ENCODE measurements around the gene DSCAML1.

Gene DSCAML1

GRCh38 chr11:117584056-117584830, 212.8 kb downstream of the DSCAML1 start:
- Histone ChIP-seq H4K20me1 (ENCODE audit: insufficient read depth, low read length) (no peaks in the 10 kb centered on the region), H3K27ac (ENCODE audit: low read length) (no peak overlapping the region), H3K9ac (ENCODE audit: low read length) (no peak overlapping the region), H3K4me1 (ENCODE audit: low read length) (no peaks in the 10 kb centered on the region), H3K4me3 (ENCODE audit: low read length) (no peak overlapping the region), H2AFZ (ENCODE audit: low read depth, low read length) (no peak overlapping the region), H3K36me3 (replicated peaks; ENCODE audit: low read depth, low read length) (no peaks in the 10 kb centered on the region), H3K9me3 (ENCODE audit: insufficient read depth, low read length) (no peaks in the 10 kb centered on the region), H3K27me3 (ENCODE audit: low read depth, low read length) (peaks cover 31% of the 10 kb centered on the region), H3K79me2 (ENCODE audit: low read length) (no peaks in the 10 kb centered on the region), H3K4me2 (ENCODE audit: low read length) (no peak overlapping the region)
- TF ChIP-seq CTCF (IDR thresholded peaks at IDR 0.05; ENCODE audit: low read depth, low read length), result no peak
- no peak for TF ChIP-seq EZH2phosphoT487 (IDR thresholded peaks at IDR 0.05; ENCODE audit: low read depth)

GRCh38 chr11:117583063-117583801, 213.8 kb downstream of the DSCAML1 start:
- Histone ChIP-seq H3K36me3 (replicated peaks; ENCODE audit: low read depth, low read length) (no peaks in the 10 kb centered on the region), H3K4me3 (ENCODE audit: low read length) (no peak overlapping the region), H3K4me1 (ENCODE audit: low read length) (no peaks in the 10 kb centered on the region), H3K9me3 (ENCODE audit: insufficient read depth, low read length) (no peaks in the 10 kb centered on the region), H4K20me1 (ENCODE audit: insufficient read depth, low read length) (no peaks in the 10 kb centered on the region), H2AFZ (ENCODE audit: low read depth, low read length) (no peak overlapping the region), H3K4me2 (ENCODE audit: low read length) (no peak overlapping the region), H3K79me2 (ENCODE audit: low read length) (no peaks in the 10 kb centered on the region), H3K27me3 (ENCODE audit: low read depth, low read length) (peaks cover 37% of the 10 kb centered on the region), H3K27ac (ENCODE audit: low read length) (no peak overlapping the region), H3K9ac (ENCODE audit: low read length) (no peak overlapping the region)
- TF ChIP-seq CTCF (IDR thresholded peaks at IDR 0.05; ENCODE audit: low read depth, low read length), result no peak
- no peak for TF ChIP-seq EZH2phosphoT487 (IDR thresholded peaks at IDR 0.05; ENCODE audit: low read depth)

- H3K27me3 ChIP-seq (ENCODE audit: low read depth, low read length), result peaks cover 36% of the 10 kb centered on the region
- no peak overlapping the region for H3K27ac ChIP-seq (ENCODE audit: low read length)
- no peak overlapping the region for H3K4me2 ChIP-seq (ENCODE audit: low read length)
- H3K79me2 ChIP-seq (ENCODE audit: low read length), result no peaks in the 10 kb centered on the region
- no peak overlapping the region for H3K9ac ChIP-seq (ENCODE audit: low read length)
- no peak overlapping the region for H3K4me3 ChIP-seq (ENCODE audit: low read length)
- H3K4me1 ChIP-seq (ENCODE audit: low read length), result no peaks in the 10 kb centered on the region
- H3K9me3 ChIP-seq (ENCODE audit: insufficient read depth, low read length), result no peaks in the 10 kb centered on the region
- no peaks in the 10 kb centered on the region for H4K20me1 ChIP-seq (ENCODE audit: insufficient read depth, low read length)
- no peak overlapping the region for H2AFZ ChIP-seq (ENCODE audit: low read depth, low read length)
- H3K36me3 ChIP-seq (replicated peaks; ENCODE audit: low read depth, low read length), result no peaks in the 10 kb centered on the region
- no peak for TF ChIP-seq EZH2phosphoT487 (IDR thresholded peaks at IDR 0.05; ENCODE audit: low read depth)
Measured at GRCh38 chr11:117582433-117582832, 214.6 kb downstream of the DSCAML1 start.

- Histone ChIP-seq H3K36me3 (replicated peaks; ENCODE audit: low read depth, low read length) (no peaks in the 10 kb centered on the region), H3K9ac (ENCODE audit: low read length) (no peak overlapping the region), H3K27ac (ENCODE audit: low read length) (no peak overlapping the region), H3K4me2 (ENCODE audit: low read length) (no peak overlapping the region), H3K4me3 (ENCODE audit: low read length) (no peak overlapping the region), H2AFZ (ENCODE audit: low read depth, low read length) (no peak overlapping the region), H3K4me1 (ENCODE audit: low read length) (no peaks in the 10 kb centered on the region), H3K27me3 (ENCODE audit: low read depth, low read length) (peaks cover 34% of the 10 kb centered on the region), H3K9me3 (ENCODE audit: insufficient read depth, low read length) (no peaks in the 10 kb centered on the region), H4K20me1 (ENCODE audit: insufficient read depth, low read length) (no peaks in the 10 kb centered on the region), H3K79me2 (ENCODE audit: low read length) (no peaks in the 10 kb centered on the region)
- TF ChIP-seq EZH2phosphoT487 (IDR thresholded peaks at IDR 0.05; ENCODE audit: low read depth) (no peak), CTCF (IDR thresholded peaks at IDR 0.05; ENCODE audit: low read depth, low read length) (no peak)
Measured at GRCh38 chr11:117580866-117581265, 216.2 kb downstream of the DSCAML1 start.
